Lung (tissue), 12 donors: ENCODE data around the gene PDGFRA. TPM values are rescaled to one million over a fixed set of nuclear protein-coding genes. Genes with fewer than 3 reads are reported as not detected.

Experiments used
- ATAC-seq: fragments of 200-7000 bp; cut with Tn5 transposase; one replicate; pipeline ENCODE4 v1.9.1; 2020; ENCODE audit warnings: moderate number of reproducible peaks; ENCODE audit not compliant: insufficient read depth, low FRiP score
- DNase-seq, 3 donors: peaks; one replicate each; pipeline ENCODE4 v3.0.0-alpha.2; 2013 to 2017
- H3K27ac ChIP-seq, 2 donors: one replicate each; pipeline ENCODE4 v1.5.1; 2013; ENCODE audit warnings: mild to moderate bottlenecking in 2 of 2, moderate library complexity in 2 of 2, control low read depth in 1 of 2, inconsistent platforms in 1 of 2, low read depth in 1 of 2, low read length in 1 of 2
- H3K27me3 ChIP-seq, 3 donors: one replicate each; pipeline ENCODE4 v1.5.1; 2013; ENCODE audit warnings: low read length in 2 of 3; ENCODE audit not compliant: control insufficient read depth in 3 of 3, insufficient read depth in 3 of 3
- H3K36me3 ChIP-seq, 4 donors: one replicate each; pipeline ENCODE4 v1.5.1; 2013; ENCODE audit warnings: low read length in 4 of 4, mild to moderate bottlenecking in 1 of 4, moderate library complexity in 1 of 4; ENCODE audit not compliant: control insufficient read depth in 4 of 4, insufficient read depth in 4 of 4
- H3K4me1 ChIP-seq, 5 donors: one replicate each; pipeline ENCODE4 v1.5.1; 2013; ENCODE audit warnings: low read length in 5 of 5, mild to moderate bottlenecking in 2 of 5, moderate library complexity in 1 of 5; ENCODE audit not compliant: control insufficient read depth in 5 of 5, insufficient read depth in 5 of 5
- H3K4me3 ChIP-seq: one replicate; pipeline ENCODE4 v1.5.1; 2013; ENCODE audit warnings: mild to moderate bottlenecking, control low read depth, moderate library complexity
- H3K9ac ChIP-seq, 2 donors: one replicate each; pipeline ENCODE4 v1.5.1; 2013; ENCODE audit warnings: low read length in 2 of 2, control low read depth in 1 of 2; ENCODE audit not compliant: insufficient read depth in 1 of 2
- H3K9me3 ChIP-seq, 4 donors: one replicate each; pipeline ENCODE4 v1.5.1; 2013; ENCODE audit warnings: low read length in 3 of 4, mild to moderate bottlenecking in 1 of 4, moderate library complexity in 1 of 4; ENCODE audit not compliant: control insufficient read depth in 4 of 4, insufficient read depth in 3 of 4
- WGBS, 2 donors: extraction: QIAGEN DNeasy Blood & Tissue Kit; methylation state at CpG; one replicate each; pipeline ENCODE4 v1.1.7; 2013; 5-methylcytosine and 5-hydroxymethylcytosine counted together
- polyA plus RNA-seq, 2 donors: library from polyadenylated mRNA; stranded (reverse); fragments of 200-250 nt; gene quantifications; one replicate each; pipeline ENCODE4 v1.2.1, GENCODE V29; 2013
- total RNA-seq, 2 donors: library from RNA; depleted of rRNA in 1 of 2; stranded (reverse); fragments of >200 nt in 1 of 2; gene quantifications; one replicate each; pipeline ENCODE4 v1.2.1, GENCODE V29; 2014 to 2021
- TF ChIP-seq, protein P1 (sequence below): IDR thresholded peaks from 2 replicates; pipeline ENCODE4 v1.5.1; 2012; ENCODE audit warnings: mild to moderate bottlenecking; ENCODE audit errors: control extremely low read depth, extremely low read depth
- donor health status: control.
- donor health status: control.
- donor health status: Bipolar disorder and iron deficiency.
- donor health status: healthy.
- donor health status: DM: yes; HTN: yes; CAD: no.

PDGFRA gene
- total and polyA plus RNA-seq, 4 donors, result 8.1 to 151 (median 65.6) TPM

DNA sequence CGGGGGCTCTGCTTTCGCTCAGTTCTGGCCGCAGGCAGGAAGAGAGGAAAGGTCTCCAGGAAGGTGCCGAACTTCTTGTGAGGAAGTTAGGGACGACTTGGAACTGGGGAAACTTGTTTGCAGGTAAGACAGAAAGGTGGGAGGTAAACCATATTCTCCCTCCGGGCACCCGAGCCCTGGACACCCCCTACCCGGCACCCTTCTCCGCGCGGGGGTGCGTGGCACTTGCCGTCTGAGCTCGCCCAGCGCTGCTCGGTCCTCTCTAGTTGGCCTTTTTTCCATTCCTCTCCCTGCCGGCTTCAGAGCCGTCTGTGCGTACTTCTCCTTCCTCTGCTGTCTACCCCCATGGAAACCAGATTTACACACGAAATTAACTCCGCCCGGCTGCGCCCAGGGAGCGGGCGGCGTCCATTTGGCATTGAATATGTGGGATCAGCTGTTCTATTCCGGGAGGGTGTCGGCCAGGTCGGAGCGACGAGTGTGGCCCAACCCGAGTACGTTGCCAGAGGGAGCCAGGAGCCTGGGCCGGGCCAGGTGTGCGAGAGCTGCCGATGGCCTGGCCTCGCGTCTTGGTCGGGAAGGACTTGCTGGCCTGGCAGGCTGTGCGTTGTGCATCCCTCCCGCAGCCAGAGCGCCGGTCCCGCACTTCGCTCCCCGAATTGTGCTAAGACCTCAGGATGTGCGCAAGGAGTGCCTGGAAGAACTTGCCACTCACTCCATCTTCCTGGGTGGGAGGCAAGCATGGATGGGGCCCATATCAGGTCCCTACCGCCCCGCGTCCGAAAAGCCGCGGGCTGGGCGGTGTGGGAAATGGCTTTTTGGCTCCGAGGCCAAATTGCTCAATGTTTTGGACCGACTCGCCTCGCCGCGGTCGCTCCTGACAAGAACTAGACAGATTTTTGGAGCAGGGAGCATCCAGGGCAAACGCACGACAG is 1.7 kb downstream of the PDGFRA start:
- DNase-seq (peak; percentile 58 to 84 (median 68)), ATAC-seq (no peak)
- Histone ChIP-seq H3K27ac (peak overlapping the region in 1 of 2 donors; percentile 40), H3K9me3 (peaks cover 0 to 5% (median 0%) of the 10 kb centered on the region in 4 donors), H3K4me3 (peak overlapping the region; percentile 39), H3K9ac (peak overlapping the region in 1 of 2 donors; percentile 66), H3K36me3 (peaks cover 0 to 10% (median 0%) of the 10 kb centered on the region in 4 donors), H3K4me1 (peaks cover 0 to 37% (median 6%) of the 10 kb centered on the region in 5 donors), H3K27me3 (peaks cover 2 to 45% (median 7%) of the 10 kb centered on the region in 3 donors)
- TF ChIP-seq, protein P1, sequence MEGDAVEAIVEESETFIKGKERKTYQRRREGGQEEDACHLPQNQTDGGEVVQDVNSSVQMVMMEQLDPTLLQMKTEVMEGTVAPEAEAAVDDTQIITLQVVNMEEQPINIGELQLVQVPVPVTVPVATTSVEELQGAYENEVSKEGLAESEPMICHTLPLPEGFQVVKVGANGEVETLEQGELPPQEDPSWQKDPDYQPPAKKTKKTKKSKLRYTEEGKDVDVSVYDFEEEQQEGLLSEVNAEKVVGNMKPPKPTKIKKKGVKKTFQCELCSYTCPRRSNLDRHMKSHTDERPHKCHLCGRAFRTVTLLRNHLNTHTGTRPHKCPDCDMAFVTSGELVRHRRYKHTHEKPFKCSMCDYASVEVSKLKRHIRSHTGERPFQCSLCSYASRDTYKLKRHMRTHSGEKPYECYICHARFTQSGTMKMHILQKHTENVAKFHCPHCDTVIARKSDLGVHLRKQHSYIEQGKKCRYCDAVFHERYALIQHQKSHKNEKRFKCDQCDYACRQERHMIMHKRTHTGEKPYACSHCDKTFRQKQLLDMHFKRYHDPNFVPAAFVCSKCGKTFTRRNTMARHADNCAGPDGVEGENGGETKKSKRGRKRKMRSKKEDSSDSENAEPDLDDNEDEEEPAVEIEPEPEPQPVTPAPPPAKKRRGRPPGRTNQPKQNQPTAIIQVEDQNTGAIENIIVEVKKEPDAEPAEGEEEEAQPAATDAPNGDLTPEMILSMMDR, result no peak
- WGBS, 2 donors, result 3 to 5% methylated on average over 63 of the region's 63 CpGs

DNA sequence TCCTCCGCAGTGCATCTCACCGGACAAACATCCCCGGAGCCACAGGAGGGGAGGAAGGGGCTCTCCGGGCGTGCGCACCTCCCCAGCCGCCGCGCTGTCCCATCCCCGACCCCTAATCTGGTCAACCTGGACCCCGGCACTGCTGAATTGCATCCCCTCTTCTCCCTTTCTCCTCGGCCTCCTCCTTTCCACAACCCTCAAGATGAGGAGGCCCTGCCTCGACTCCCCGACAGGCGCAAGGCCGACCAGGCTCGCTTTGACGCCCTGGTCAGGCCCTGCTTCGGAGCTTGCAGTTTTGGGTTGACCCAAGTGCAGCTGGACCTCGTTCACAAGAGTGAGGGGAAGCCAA is 2.3 kb downstream of the PDGFRA start:
- Histone ChIP-seq H3K27me3 (peaks cover 2 to 38% (median 7%) of the 10 kb centered on the region in 3 donors), H3K36me3 (peaks cover 0 to 10% (median 0%) of the 10 kb centered on the region in 4 donors), H3K4me3 (peak overlapping the region; percentile 39), H3K4me1 (peaks cover 0 to 33% (median 12%) of the 10 kb centered on the region in 5 donors), H3K9ac (peak overlapping the region in 1 of 2 donors; percentile 66), H3K27ac (peak overlapping the region; percentile 7 to 11), H3K9me3 (peaks cover 0 to 5% (median 0%) of the 10 kb centered on the region in 4 donors)
- TF ChIP-seq, protein P1, result no peak
- WGBS, 2 donors, result 3 to 5% methylated on average over 20 of the region's 20 CpGs
- no peak for ATAC-seq
- DNase-seq, result no peak

DNA sequence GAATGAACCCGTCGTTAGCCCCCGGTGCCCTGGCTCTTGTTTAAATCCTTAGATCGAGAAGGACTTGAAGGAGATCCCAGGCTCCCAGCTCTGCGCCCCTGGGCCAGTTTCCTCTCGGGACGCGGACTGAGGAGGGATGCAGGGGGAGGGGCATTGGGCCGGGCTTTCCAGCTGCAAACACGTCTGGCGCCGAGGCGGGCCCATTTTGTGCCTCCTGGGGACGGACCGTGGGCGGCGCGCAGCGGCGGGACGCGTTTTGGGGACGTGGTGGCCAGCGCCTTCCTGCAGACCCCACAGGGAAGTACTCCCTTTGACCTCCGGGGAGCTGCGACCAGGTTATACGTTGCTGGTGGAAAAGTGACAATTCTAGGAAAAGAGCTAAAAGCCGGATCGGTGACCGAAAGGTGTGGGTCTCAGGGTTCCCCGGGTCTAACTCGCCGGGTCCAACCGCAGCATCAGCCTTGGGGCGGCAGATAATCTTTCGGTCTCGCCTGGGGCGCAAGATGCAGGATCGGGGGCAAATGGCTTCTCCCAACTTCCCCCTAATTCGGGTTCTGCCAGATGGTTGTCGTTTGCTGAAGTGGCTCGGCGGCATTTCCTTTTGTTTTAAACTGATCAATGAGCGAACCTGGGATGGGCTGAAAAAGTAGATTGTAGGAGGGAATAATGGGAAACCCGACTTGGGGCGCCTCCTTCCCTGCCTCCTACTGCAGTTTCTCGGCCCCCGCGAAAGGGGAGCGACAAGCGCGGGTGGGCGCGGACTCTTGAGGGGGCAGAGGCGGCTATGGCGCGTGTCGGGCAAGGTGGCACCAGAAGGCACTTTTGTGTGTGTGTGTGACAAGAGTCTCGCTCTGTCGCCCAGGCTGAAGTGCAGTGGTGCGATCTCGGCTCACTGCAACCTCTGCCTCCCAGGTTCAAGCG is 2.9 kb downstream of the PDGFRA start:
- peak overlapping the region in 1 of 2 donors; percentile 81 for H3K9ac ChIP-seq
- TF ChIP-seq, protein P1, result no peak
- ATAC-seq (no peak), DNase-seq (peak; percentile 85 to 92 (median 87))
- H3K4me1 ChIP-seq, result peaks cover 0 to 27% (median 14%) of the 10 kb centered on the region in 5 donors
- peak overlapping the region; percentile 7 to 11 for H3K27ac ChIP-seq
- WGBS, 2 donors, result 3 to 4% methylated on average over 58 to 63 of the region's 63 CpGs
- peaks cover 0 to 5% (median 0%) of the 10 kb centered on the region in 4 donors for H3K9me3 ChIP-seq
- H3K27me3 ChIP-seq, result peaks cover 1 to 35% (median 7%) of the 10 kb centered on the region in 3 donors
- peak overlapping the region; percentile 8 for H3K4me3 ChIP-seq
- H3K36me3 ChIP-seq, result peaks cover 0 to 10% (median 0%) of the 10 kb centered on the region in 4 donors
